Measurements from ENCODE around the gene ABCF2. TPM values are rescaled to one million over a fixed set of nuclear protein-coding genes. Genes with fewer than 3 reads are reported as not detected.

The ABCF2 gene
- total and polyA plus RNA-seq, 2 of the 13 experiments (the other 11 are each of a cell fraction or from before 2014, with no cell fraction given), result 16.3 to 42.5 TPM

GRCh38 chr7:151172273-151173141 lies 54.5 kb downstream of the ABCF2 start (continued):
- peak; percentile 58; the same call in 1 of the 2 replicates for TF ChIP-seq IKZF5 (CRISPR knock-in tag; IDR thresholded peaks at IDR 0.05)
- peak; percentile 90 for TF ChIP-seq TEAD3 (CRISPR knock-in tag; optimal IDR thresholded peaks at IDR 0.05; ENCODE audit: borderline replicate concordance)
- no peak for TF ChIP-seq TBX3 (IDR thresholded peaks at IDR 0.05; ENCODE audit: borderline replicate concordance)
- peak; percentile 39; the same call in 1 of the 2 replicates for TF ChIP-seq NFATC3 (CRISPR knock-in tag; IDR thresholded peaks at IDR 0.05)
- peak; percentile 77; the same call in 1 of the 2 replicates for TF ChIP-seq IRF2 (CRISPR knock-in tag; IDR thresholded peaks at IDR 0.05)
- TF ChIP-seq STAG1 (CRISPR knock-in tag; IDR thresholded peaks at IDR 0.05), result peak; percentile 89
- TF ChIP-seq MYPOP (CRISPR knock-in tag; IDR thresholded peaks at IDR 0.05), result no peak
- TF ChIP-seq ZNF678 (CRISPR knock-in tag; IDR thresholded peaks at IDR 0.05), result no peak
- TF ChIP-seq, protein P1, sequence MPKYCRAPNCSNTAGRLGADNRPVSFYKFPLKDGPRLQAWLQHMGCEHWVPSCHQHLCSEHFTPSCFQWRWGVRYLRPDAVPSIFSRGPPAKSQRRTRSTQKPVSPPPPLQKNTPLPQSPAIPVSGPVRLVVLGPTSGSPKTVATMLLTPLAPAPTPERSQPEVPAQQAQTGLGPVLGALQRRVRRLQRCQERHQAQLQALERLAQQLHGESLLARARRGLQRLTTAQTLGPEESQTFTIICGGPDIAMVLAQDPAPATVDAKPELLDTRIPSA (CRISPR knock-in tag; IDR thresholded peaks at IDR 0.05; ENCODE audit: borderline replicate concordance), result no peak
- TF ChIP-seq, protein P2, sequence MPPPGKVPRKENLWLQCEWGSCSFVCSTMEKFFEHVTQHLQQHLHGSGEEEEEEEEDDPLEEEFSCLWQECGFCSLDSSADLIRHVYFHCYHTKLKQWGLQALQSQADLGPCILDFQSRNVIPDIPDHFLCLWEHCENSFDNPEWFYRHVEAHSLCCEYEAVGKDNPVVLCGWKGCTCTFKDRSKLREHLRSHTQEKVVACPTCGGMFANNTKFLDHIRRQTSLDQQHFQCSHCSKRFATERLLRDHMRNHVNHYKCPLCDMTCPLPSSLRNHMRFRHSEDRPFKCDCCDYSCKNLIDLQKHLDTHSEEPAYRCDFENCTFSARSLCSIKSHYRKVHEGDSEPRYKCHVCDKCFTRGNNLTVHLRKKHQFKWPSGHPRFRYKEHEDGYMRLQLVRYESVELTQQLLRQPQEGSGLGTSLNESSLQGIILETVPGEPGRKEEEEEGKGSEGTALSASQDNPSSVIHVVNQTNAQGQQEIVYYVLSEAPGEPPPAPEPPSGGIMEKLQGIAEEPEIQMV (CRISPR knock-in tag; IDR thresholded peaks at IDR 0.05; ENCODE audit: low read depth), result no peak
- no peak for TF ChIP-seq FOXP1 (IDR thresholded peaks at IDR 0.05)
- no peak for TF ChIP-seq FOXP1 (CRISPR knock-in tag; IDR thresholded peaks at IDR 0.05)
- TF ChIP-seq ZNF574 (CRISPR knock-in tag; IDR thresholded peaks at IDR 0.05), result peak; percentile 63
- TF ChIP-seq RXRA (CRISPR knock-in tag; IDR thresholded peaks at IDR 0.05), result 0 out of 2 replicates have a peak, but pooled peaks have one; percentile 25
- no peak for TF ChIP-seq SP1 (IDR thresholded peaks at IDR 0.05)
- TF ChIP-seq SP1 (CRISPR knock-in tag; IDR thresholded peaks at IDR 0.05), result 0 out of 2 replicates have a peak, but pooled peaks have one; percentile 39
- TF ChIP-seq TSC22D2 (CRISPR knock-in tag; IDR thresholded peaks at IDR 0.05; ENCODE audit: borderline replicate concordance), result peak; percentile 64; the same call in 1 of the 2 replicates
- 0 out of 2 replicates have a peak, but pooled peaks have one; percentile 46 for TF ChIP-seq MXD4 (CRISPR knock-in tag; IDR thresholded peaks at IDR 0.05)
- peak; percentile 61; the same call in 1 of the 2 replicates for TF ChIP-seq NFKB2 (CRISPR knock-in tag; IDR thresholded peaks at IDR 0.05; ENCODE audit: borderline replicate concordance)
- TF ChIP-seq BCL6 (CRISPR knock-in tag; IDR thresholded peaks at IDR 0.05), result peak; percentile 30; the same call in 1 of the 2 replicates
- TF ChIP-seq KMT2B (CRISPR knock-in tag; IDR thresholded peaks at IDR 0.05), result 0 out of 2 replicates have a peak, but pooled peaks have one; percentile 23
- TF ChIP-seq FOXA3 (CRISPR knock-in tag; IDR thresholded peaks at IDR 0.05), result peak; percentile 46
- TF ChIP-seq ZNF205 (CRISPR knock-in tag; IDR thresholded peaks at IDR 0.05), result 0 out of 2 replicates have a peak, but pooled peaks have one; percentile 73
- TF ChIP-seq HMG20B (CRISPR knock-in tag; conservative IDR thresholded peaks at IDR 0.05), result 0 out of 2 replicates have a peak, but pooled peaks have one; percentile 45
